Mesendoderm (in vitro differentiated cells): ENCODE results near the gene FAM169A.
"Not testable (repeated sequence)": the region's sequence is repeated elsewhere in the genome, so short reads cannot be mapped to it uniquely, and the experiment has no call there.

Source experiments
- DNase-seq: peaks from one replicate; pipeline ENCODE4 v3.0.0; 2013
- H2AK5ac ChIP-seq: 2 replicates; pipeline ENCODE4 v1.6.1; 2013; ENCODE audit warnings: low read length, inconsistent platforms
- H2BK120ac ChIP-seq: 2 replicates; pipeline ENCODE4 v1.6.1; 2013; ENCODE audit warnings: low read depth, mild to moderate bottlenecking, low read length, moderate library complexity, mixed read lengths
- H2BK15ac ChIP-seq: replicated peaks from 2 replicates; pipeline ENCODE4 v1.6.1; 2013; ENCODE audit warnings: low read depth, mild to moderate bottlenecking, moderate library complexity
- H2BK5ac ChIP-seq: 2 replicates; pipeline ENCODE4 v1.6.1; 2013; ENCODE audit warnings: low read length, inconsistent platforms
- H3K18ac ChIP-seq: 2 replicates; pipeline ENCODE4 v1.6.1; 2013; ENCODE audit warnings: mild to moderate bottlenecking, low read length, mixed read lengths
- H3K23ac ChIP-seq: one replicate; pipeline ENCODE4 v1.6.1; 2013; ENCODE audit warnings: low read length
- H3K27ac ChIP-seq: 2 replicates; pipeline ENCODE4 v1.5.1; 2013; ENCODE audit warnings: low read depth, mild to moderate bottlenecking, inconsistent platforms, low read length, moderate library complexity
- H3K27me3 ChIP-seq: 2 replicates; pipeline ENCODE4 v1.6.1; 2013; ENCODE audit warnings: low read length, control low read depth, mild to moderate bottlenecking, inconsistent platforms; ENCODE audit not compliant: insufficient read depth, poor library complexity
- H3K36me3 ChIP-seq: 2 replicates; pipeline ENCODE4 v1.6.1; 2013; ENCODE audit warnings: low read length, inconsistent platforms; ENCODE audit not compliant: control insufficient read depth, insufficient read depth
- H3K4ac ChIP-seq: one replicate; pipeline ENCODE4 v1.6.1; 2013; ENCODE audit warnings: low read depth, mild to moderate bottlenecking, low read length, moderate library complexity
- H3K4me1 ChIP-seq: 2 replicates; pipeline ENCODE4 v1.6.1; 2013; ENCODE audit warnings: low read depth, low read length, inconsistent platforms; ENCODE audit not compliant: control insufficient read depth
- H3K4me2 ChIP-seq: 2 replicates; pipeline ENCODE4 v1.6.1; 2013; ENCODE audit warnings: low read length
- H3K4me3 ChIP-seq: 2 replicates; pipeline ENCODE4 v1.5.1; 2013; ENCODE audit warnings: mild to moderate bottlenecking, low read length
- H3K56ac ChIP-seq: one replicate; pipeline ENCODE4 v1.6.1; 2013; ENCODE audit warnings: low read length
- H3K79me1 ChIP-seq: 2 replicates; pipeline ENCODE4 v1.6.1; 2013; ENCODE audit warnings: low read length, inconsistent platforms
- H3K79me2 ChIP-seq: 2 replicates; pipeline ENCODE4 v1.6.1; 2013; ENCODE audit warnings: mild to moderate bottlenecking, low read length; ENCODE audit not compliant: control insufficient read depth, insufficient read depth
- H3K9ac ChIP-seq: 2 replicates; pipeline ENCODE4 v1.6.1; 2013; ENCODE audit warnings: low read length, inconsistent platforms
- H4K5ac ChIP-seq: one replicate; pipeline ENCODE4 v1.6.1; 2013; ENCODE audit warnings: low read length
- H4K8ac ChIP-seq: one replicate; pipeline ENCODE4 v1.6.1; 2013; ENCODE audit warnings: low read depth, mild to moderate bottlenecking, control low read depth, low read length, moderate library complexity
- WGBS: extraction: QIAGEN DNeasy Blood & Tissue Kit; methylation state at CpG from one replicate; pipeline ENCODE4 v1.1.7; 2013; ENCODE audit warnings: low lambda C conversion rate, missing lambda C conversion rate; ENCODE audit not compliant: insufficient coverage; ENCODE audit errors: extremely low coverage; 5-methylcytosine and 5-hydroxymethylcytosine counted together

Gene FAM169A

GRCh38 chr5:74888117-74888516, 21.9 kb upstream of the FAM169A start:
- H2BK120ac ChIP-seq: no peak overlapping the region
- no peaks in the 10 kb centered on the region for H3K79me2 ChIP-seq
- no peak overlapping the region for H2BK15ac ChIP-seq

GRCh38 chr5:74885170-74885569, 19.0 kb upstream of the FAM169A start:
- Histone ChIP-seq H3K79me1 (no peaks in the 10 kb centered on the region), H3K56ac (peak overlapping the region; percentile 29), H3K27me3 (no peaks in the 10 kb centered on the region), H3K9ac (no peak overlapping the region), H3K4me1 (peaks cover 3% of the 10 kb centered on the region), H3K23ac (no peak overlapping the region), H3K27ac (no peak overlapping the region), H2BK120ac (peak overlapping the region; percentile 82), H4K5ac (no peak overlapping the region), H3K4me3 (no peak overlapping the region), H2BK15ac (no peak overlapping the region), H3K18ac (peak overlapping the region; percentile 80), H2AK5ac (no peak overlapping the region), H2BK5ac (peak overlapping the region; percentile 6), H3K36me3 (no peaks in the 10 kb centered on the region), H3K4ac (peak overlapping the region; percentile 52), H3K79me2 (no peaks in the 10 kb centered on the region), H3K4me2 (no peak overlapping the region), H4K8ac (no peak overlapping the region)
- peak; percentile 74 for DNase-seq

More at GRCh38 chr5:74888117-74888516, 21.9 kb upstream of the FAM169A start:
- Histone ChIP-seq H4K5ac (no peak overlapping the region), H4K8ac (no peak overlapping the region), H2AK5ac (no peak overlapping the region), H3K23ac (no peak overlapping the region), H3K4ac (no peak overlapping the region), H3K18ac (no peak overlapping the region), H3K4me1 (no peaks in the 10 kb centered on the region), H3K4me3 (no peak overlapping the region), H2BK5ac (no peak overlapping the region), H3K56ac (no peak overlapping the region), H3K27ac (no peak overlapping the region), H3K9ac (no peak overlapping the region), H3K36me3 (no peaks in the 10 kb centered on the region), H3K79me1 (no peaks in the 10 kb centered on the region), H3K4me2 (no peak overlapping the region), H3K27me3 (no peaks in the 10 kb centered on the region)
- no peak for DNase-seq
- WGBS: no CpG with 5 or more reads among the region's 4 CpGs

GRCh38 chr5:74882379-74883134, 16.4 kb upstream of the FAM169A start:
- not testable (repeated sequence) for H3K4me1 ChIP-seq, H3K27me3 ChIP-seq, H3K79me1 ChIP-seq, H3K4me2 ChIP-seq, H2BK15ac ChIP-seq, H3K4me3 ChIP-seq, H4K8ac ChIP-seq, H3K36me3 ChIP-seq, H3K79me2 ChIP-seq, H3K23ac ChIP-seq, H4K5ac ChIP-seq
- WGBS: no CpG with 5 or more reads among the region's 10 CpGs
- Histone ChIP-seq H3K9ac (peak overlapping the region; percentile 63), H2BK120ac (peak overlapping the region; percentile 79), H3K4ac (peak overlapping the region; percentile 98), H2AK5ac (peak overlapping the region; percentile 43), H3K56ac (peak overlapping the region; percentile 90), H2BK5ac (peak overlapping the region; percentile 91), H3K18ac (peak overlapping the region; percentile 96), H3K27ac (peak overlapping the region; percentile 93)
- peak; percentile 94 for DNase-seq

GRCh38 chr5:74877624-74878304, 11.6 kb upstream of the FAM169A start:
- Histone ChIP-seq H3K36me3 (no peaks in the 10 kb centered on the region), H2BK15ac (peak overlapping the region; percentile 46), H2BK120ac (peak overlapping the region; percentile 64), H3K18ac (peak overlapping the region; percentile 39), H4K8ac (peak overlapping the region; percentile 81), H3K27ac (no peak overlapping the region), H3K79me2 (no peaks in the 10 kb centered on the region), H3K4me3 (no peak overlapping the region), H3K23ac (no peak overlapping the region), H2BK5ac (peak overlapping the region; percentile 86), H3K79me1 (no peaks in the 10 kb centered on the region), H3K4me1 (peaks cover 9% of the 10 kb centered on the region), H4K5ac (peak overlapping the region; percentile 95), H3K9ac (no peak overlapping the region), H3K4me2 (no peak overlapping the region), H3K56ac (peak overlapping the region; percentile 69), H3K27me3 (no peaks in the 10 kb centered on the region), H3K4ac (peak overlapping the region; percentile 48), H2AK5ac (no peak overlapping the region)
- no peak for DNase-seq
- WGBS: no CpG with 5 or more reads among the region's 4 CpGs

- H2BK15ac ChIP-seq: no peak overlapping the region
- peak overlapping the region; percentile 93 for H2AK5ac ChIP-seq
- H3K56ac ChIP-seq: peak overlapping the region; percentile 69
- H3K9ac ChIP-seq: no peak overlapping the region
- H3K36me3 ChIP-seq: no peaks in the 10 kb centered on the region
- no peak overlapping the region for H3K4me3 ChIP-seq
- WGBS: no CpG with 5 or more reads among the region's 7 CpGs
- H2BK120ac ChIP-seq: peak overlapping the region; percentile 88
- H3K18ac ChIP-seq: no peak overlapping the region
- peak overlapping the region; percentile 61 for H2BK5ac ChIP-seq
- no peaks in the 10 kb centered on the region for H3K79me1 ChIP-seq
- no peak overlapping the region for H3K4me2 ChIP-seq
- H3K27ac ChIP-seq: no peak overlapping the region
- DNase-seq: no peak
- H3K4ac ChIP-seq: peak overlapping the region; percentile 26
- H3K27me3 ChIP-seq: no peaks in the 10 kb centered on the region
- no peak overlapping the region for H4K5ac ChIP-seq
- H3K23ac ChIP-seq: no peak overlapping the region
- H3K4me1 ChIP-seq: peaks cover 6% of the 10 kb centered on the region
- H3K79me2 ChIP-seq: no peaks in the 10 kb centered on the region
- no peak overlapping the region for H4K8ac ChIP-seq
Measured at GRCh38 chr5:74875994-74876791, 10.0 kb upstream of the FAM169A start.
